Stimulated activated CD4-positive, alpha-beta T cell treated with anti-CD3 and anti-CD28 coated beads, TNF-alpha, amount 100 ng/mL, for 24 hours (primary cell): ENCODE data around the gene GPR21.

ENCODE experiments used
- DNase-seq, 3 experiments: peaks; one replicate each; pipeline ENCODE4 v3.0.0-alpha.2; 2020; ENCODE audit warnings: low read depth in 3 of 3

The GPR21 gene

GRCh38 chr9:123033352-123033751, at the start of gene GPR21:
GPR21 (plus strand) TSS chr9:123033667; CDS start chr9:123034567, 900 bp downstream.
- DNase-seq, result no peak

GRCh38 chr9:122986010-122986409, 47.5 kb upstream of the GPR21 start:
- DNase-seq, result no peak

GRCh38 chr9:122988141-122988540, 45.3 kb upstream of the GPR21 start:
- no peak for DNase-seq

GRCh38 chr9:122988920-122989621, 44.4 kb upstream of the GPR21 start:
- DNase-seq, result no peak

GRCh38 chr9:122991370-122991830, 42.1 kb upstream of the GPR21 start:
- peak; percentile 2 to 24 (median 15) for DNase-seq

GRCh38 chr9:122996586-122996985, 36.9 kb upstream of the GPR21 start:
- no peak for DNase-seq

GRCh38 chr9:122998448-122998847, 35.0 kb upstream of the GPR21 start:
- no peak for DNase-seq

- no peak for DNase-seq
These were observed 32.9 kb upstream of the GPR21 start for GRCh38 chr9:123000371-123001068.

- no peak for DNase-seq
These were observed 30.7 kb upstream of the GPR21 start for GRCh38 chr9:123002754-123003153.

GRCh38 chr9:123003466-123003865, 30.0 kb upstream of the GPR21 start:
- DNase-seq, result no peak

- no peak for DNase-seq
These were observed 27.5 kb upstream of the GPR21 start for GRCh38 chr9:123005964-123006363.

GRCh38 chr9:123007269-123007668, 26.2 kb upstream of the GPR21 start:
- no peak for DNase-seq

GRCh38 chr9:123008909-123009308, 24.6 kb upstream of the GPR21 start:
- no peak for DNase-seq

- DNase-seq, result no peak
These were observed 22.1 kb upstream of the GPR21 start for GRCh38 chr9:123011380-123011779.

GRCh38 chr9:123011878-123012528, 21.5 kb upstream of the GPR21 start:
- DNase-seq, result no peak

- no peak for DNase-seq
These were observed 16.8 kb upstream of the GPR21 start for GRCh38 chr9:123016631-123017030.

GRCh38 chr9:123020796-123021195, 12.7 kb upstream of the GPR21 start:
- DNase-seq, result no peak

- no peak for DNase-seq
These were observed 7.0 kb upstream of the GPR21 start for GRCh38 chr9:123026425-123026824.

GRCh38 chr9:123027517-123027916, 6.0 kb upstream of the GPR21 start:
- DNase-seq, result no peak

- DNase-seq, result no peak
These were observed 5.3 kb upstream of the GPR21 start for GRCh38 chr9:123028136-123028535.

- DNase-seq, result no peak
These were observed 4.5 kb upstream of the GPR21 start for GRCh38 chr9:123028973-123029372.

- DNase-seq, result no peak
These were observed 1.5 kb upstream of the GPR21 start for GRCh38 chr9:123031963-123032362.
